Measurements from ENCODE around the gene MGRN1.

DNA sequence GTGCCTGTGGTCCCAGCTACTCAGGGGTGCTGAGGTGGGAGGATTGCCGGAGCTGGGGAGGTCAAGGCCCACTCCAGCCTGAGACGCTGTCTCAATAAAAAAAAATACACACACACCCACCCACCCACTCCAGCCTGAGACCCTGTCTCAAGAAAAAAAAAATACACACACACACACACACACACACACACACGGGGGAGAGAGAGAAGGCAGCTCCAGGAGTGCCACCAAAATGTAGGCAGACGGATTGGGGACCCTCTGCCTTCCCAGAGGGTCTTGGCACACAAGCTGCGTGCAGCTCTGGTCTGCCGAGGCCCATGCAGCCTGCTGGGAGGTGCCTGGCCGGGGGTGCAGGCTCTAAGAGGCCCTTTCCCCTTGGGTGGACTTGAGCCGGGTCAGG, 62.8 kb downstream of the MGRN1 start:
- TF ChIP-seq, protein P1, sequence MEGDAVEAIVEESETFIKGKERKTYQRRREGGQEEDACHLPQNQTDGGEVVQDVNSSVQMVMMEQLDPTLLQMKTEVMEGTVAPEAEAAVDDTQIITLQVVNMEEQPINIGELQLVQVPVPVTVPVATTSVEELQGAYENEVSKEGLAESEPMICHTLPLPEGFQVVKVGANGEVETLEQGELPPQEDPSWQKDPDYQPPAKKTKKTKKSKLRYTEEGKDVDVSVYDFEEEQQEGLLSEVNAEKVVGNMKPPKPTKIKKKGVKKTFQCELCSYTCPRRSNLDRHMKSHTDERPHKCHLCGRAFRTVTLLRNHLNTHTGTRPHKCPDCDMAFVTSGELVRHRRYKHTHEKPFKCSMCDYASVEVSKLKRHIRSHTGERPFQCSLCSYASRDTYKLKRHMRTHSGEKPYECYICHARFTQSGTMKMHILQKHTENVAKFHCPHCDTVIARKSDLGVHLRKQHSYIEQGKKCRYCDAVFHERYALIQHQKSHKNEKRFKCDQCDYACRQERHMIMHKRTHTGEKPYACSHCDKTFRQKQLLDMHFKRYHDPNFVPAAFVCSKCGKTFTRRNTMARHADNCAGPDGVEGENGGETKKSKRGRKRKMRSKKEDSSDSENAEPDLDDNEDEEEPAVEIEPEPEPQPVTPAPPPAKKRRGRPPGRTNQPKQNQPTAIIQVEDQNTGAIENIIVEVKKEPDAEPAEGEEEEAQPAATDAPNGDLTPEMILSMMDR (conservative IDR thresholded peaks at IDR 0.05; ENCODE audit: low read depth, low read length), result no peak
- TF ChIP-seq EZH2 (IDR thresholded peaks at IDR 0.05; ENCODE audit: borderline replicate concordance, low read depth, low read length, poor library complexity, severe bottlenecking), result no peak
